Measurements from ENCODE around the gene TM9SF4.

The TM9SF4 gene

GRCh38 chr20:32109392-32110172 lies at the start of gene TM9SF4:
Gene TM9SF4, plus strand, starts transcription at chr20:32109714. Its CDS starts 27 bp downstream, at chr20:32109741.
- peak; percentile 96 for DNase-seq (ENCODE audit: low spot score)

GRCh38 chr20:32062776-32063170 lies 46.7 kb upstream of the TM9SF4 start:
- no peak for DNase-seq (ENCODE audit: low spot score)

- no peak for DNase-seq (ENCODE audit: low spot score)
These were observed 45.8 kb upstream of the TM9SF4 start for GRCh38 chr20:32063695-32064094.

- no peak for DNase-seq (ENCODE audit: low spot score)
These were observed 44.8 kb upstream of the TM9SF4 start for GRCh38 chr20:32064667-32065066.

- no peak for DNase-seq (ENCODE audit: low spot score)
These were observed 42.2 kb upstream of the TM9SF4 start for GRCh38 chr20:32067234-32067821.

GRCh38 chr20:32068174-32068573 lies 41.3 kb upstream of the TM9SF4 start:
- DNase-seq (ENCODE audit: low spot score) = no peak

GRCh38 chr20:32069711-32070110 lies 39.8 kb upstream of the TM9SF4 start:
- DNase-seq (ENCODE audit: low spot score) = no peak

- no peak for DNase-seq (ENCODE audit: low spot score)
These were observed 39.2 kb upstream of the TM9SF4 start for GRCh38 chr20:32070282-32070681.

GRCh38 chr20:32070690-32071213 lies 38.8 kb upstream of the TM9SF4 start:
- no peak for DNase-seq (ENCODE audit: low spot score)

- no peak for DNase-seq (ENCODE audit: low spot score)
These were observed 37.9 kb upstream of the TM9SF4 start for GRCh38 chr20:32071395-32072167.

- no peak for DNase-seq (ENCODE audit: low spot score)
These were observed 37.3 kb upstream of the TM9SF4 start for GRCh38 chr20:32072168-32072750.

- no peak for DNase-seq (ENCODE audit: low spot score)
These were observed 34.0 kb upstream of the TM9SF4 start for GRCh38 chr20:32075534-32075933.

- no peak for DNase-seq (ENCODE audit: low spot score)
These were observed 32.3 kb upstream of the TM9SF4 start for GRCh38 chr20:32077190-32077589.

- DNase-seq (ENCODE audit: low spot score) = no peak
These were observed 31.2 kb upstream of the TM9SF4 start for GRCh38 chr20:32078322-32078721.

GRCh38 chr20:32078791-32079190 lies 30.7 kb upstream of the TM9SF4 start:
- DNase-seq (ENCODE audit: low spot score) = no peak

- DNase-seq (ENCODE audit: low spot score) = no peak
These were observed 29.8 kb upstream of the TM9SF4 start for GRCh38 chr20:32079655-32080109.

GRCh38 chr20:32080783-32081182 lies 28.7 kb upstream of the TM9SF4 start:
- DNase-seq (ENCODE audit: low spot score) = no peak

GRCh38 chr20:32083469-32083868 lies 26.0 kb upstream of the TM9SF4 start:
- no peak for DNase-seq (ENCODE audit: low spot score)

GRCh38 chr20:32087070-32087469 lies 22.4 kb upstream of the TM9SF4 start:
- DNase-seq (ENCODE audit: low spot score) = no peak

- DNase-seq (ENCODE audit: low spot score) = no peak
These were observed 20.8 kb upstream of the TM9SF4 start for GRCh38 chr20:32088759-32089158.

GRCh38 chr20:32089637-32090362 lies 19.7 kb upstream of the TM9SF4 start:
- peak; percentile 24 for DNase-seq (ENCODE audit: low spot score)

Measured in COLO829 (cell line).